HG03025 (cell line): Measurements from ENCODE around the gene PATJ.
"Not testable (repeated sequence)": the region's sequence is repeated elsewhere in the genome, so short reads cannot be mapped to it uniquely, and the experiment has no call there.

ENCODE experiments used
- ATAC-seq: cut with Tn5 transposase; IDR thresholded peaks from one replicate; pipeline ENCODE4 v1.9.1; 2021; ENCODE audit warnings: mild to moderate bottlenecking, moderate library complexity; ENCODE audit not compliant: unreplicated experiment, low FRiP score

The PATJ gene

GRCh38 chr1:61936839-61937238 is 194.6 kb downstream of the PATJ start:
- ATAC-seq, result no peak

- no peak for ATAC-seq
Measured at GRCh38 chr1:61941794-61942193, 199.5 kb downstream of the PATJ start.

- ATAC-seq, result no peak
Measured at GRCh38 chr1:61942856-61943255, 200.6 kb downstream of the PATJ start.

DNA sequence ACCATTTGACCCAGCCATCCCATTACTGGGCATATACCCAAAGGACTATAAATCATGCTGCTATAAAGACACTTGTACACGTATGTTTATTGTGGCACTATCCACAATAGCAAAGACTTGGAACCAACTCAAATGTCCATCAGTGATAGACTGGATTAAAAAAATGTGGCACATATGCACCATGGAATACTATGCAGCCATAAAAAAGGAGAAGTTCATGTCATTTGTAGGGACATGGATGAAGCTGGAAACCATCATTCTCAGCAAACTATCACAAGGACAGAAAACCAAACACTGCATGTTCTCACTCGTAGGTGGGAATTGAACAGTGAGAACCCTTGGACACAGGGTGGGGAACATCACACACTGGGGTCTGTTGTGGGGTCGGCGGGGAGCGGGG is 206.4 kb downstream of the PATJ start:
- ATAC-seq, result not testable (repeated sequence)

GRCh38 chr1:61950418-61950817 is 208.1 kb downstream of the PATJ start:
- no peak for ATAC-seq

GRCh38 chr1:61951731-61952580 is 209.7 kb downstream of the PATJ start:
- no peak for ATAC-seq

DNA sequence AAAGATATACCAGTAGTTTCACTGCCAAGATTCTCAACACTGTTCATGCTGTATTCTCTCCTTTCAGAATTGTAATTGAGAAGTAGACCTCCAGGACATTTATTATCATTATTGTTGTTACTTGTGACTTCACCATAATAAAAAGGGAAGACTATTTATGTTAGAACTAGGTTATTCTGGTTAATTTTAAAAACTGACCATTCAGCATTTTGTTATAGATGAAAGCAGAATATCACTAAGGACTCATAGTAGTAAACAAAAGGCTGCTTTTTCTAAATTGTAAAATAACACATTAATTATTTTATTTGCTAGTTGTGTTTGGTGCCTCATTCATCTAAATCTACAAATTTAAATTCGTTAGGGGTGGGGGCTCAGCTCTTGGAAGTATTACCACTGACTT is 210.4 kb downstream of the PATJ start:
- no peak for ATAC-seq

GRCh38 chr1:61953076-61953789 is 211.0 kb downstream of the PATJ start:
- no peak for ATAC-seq

GRCh38 chr1:61953790-61954150 is 211.5 kb downstream of the PATJ start:
- no peak for ATAC-seq

- ATAC-seq, result no peak
Measured at GRCh38 chr1:61955261-61955660, 213.0 kb downstream of the PATJ start.

GRCh38 chr1:61956016-61956645 is 213.9 kb downstream of the PATJ start:
- ATAC-seq, result no peak

GRCh38 chr1:61956784-61957183 is 214.5 kb downstream of the PATJ start:
- ATAC-seq, result no peak

GRCh38 chr1:61961009-61961408 is 218.7 kb downstream of the PATJ start:
- no peak for ATAC-seq

GRCh38 chr1:61962631-61963030 is 220.4 kb downstream of the PATJ start:
- ATAC-seq, result no peak

DNA sequence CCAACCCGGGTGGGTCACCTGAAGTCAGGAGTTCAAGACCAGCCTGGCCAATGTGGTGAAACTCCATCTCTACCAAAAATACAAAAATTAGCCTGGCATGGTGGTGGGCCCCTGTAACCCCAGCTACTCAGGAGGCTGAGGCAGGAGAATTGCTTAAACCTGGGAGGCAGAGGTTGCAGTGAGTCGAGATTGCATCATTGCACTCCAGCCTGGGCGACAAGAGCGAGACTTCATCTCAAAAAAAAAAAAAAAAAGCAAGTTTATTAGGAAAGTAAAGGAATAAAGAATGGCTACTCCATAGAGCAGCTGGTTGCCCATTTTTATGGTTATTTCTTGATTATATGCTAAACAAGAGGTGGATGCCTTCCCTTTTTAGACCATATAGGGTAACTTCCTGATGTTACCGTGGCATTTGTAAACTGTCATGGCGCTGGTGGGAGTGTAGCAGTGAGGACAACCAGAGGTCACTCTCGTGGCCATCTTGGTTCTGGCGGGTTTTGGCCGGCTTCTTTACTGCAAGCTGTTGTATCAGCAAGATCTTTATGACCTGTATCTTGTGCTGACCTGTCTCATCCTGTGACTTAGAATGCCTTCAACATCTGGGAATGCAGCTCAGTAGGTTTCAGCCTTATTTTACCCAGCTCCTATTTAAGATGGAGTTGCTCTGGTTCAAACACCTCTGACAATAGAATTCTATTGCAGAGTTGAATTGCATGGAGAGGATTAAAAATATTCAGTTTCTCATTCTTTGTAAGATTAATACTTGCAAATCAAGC is 224.4 kb downstream of the PATJ start:
- ATAC-seq, result not testable (repeated sequence)

GRCh38 chr1:61967750-61968149 is 225.5 kb downstream of the PATJ start:
- no peak for ATAC-seq

DNA sequence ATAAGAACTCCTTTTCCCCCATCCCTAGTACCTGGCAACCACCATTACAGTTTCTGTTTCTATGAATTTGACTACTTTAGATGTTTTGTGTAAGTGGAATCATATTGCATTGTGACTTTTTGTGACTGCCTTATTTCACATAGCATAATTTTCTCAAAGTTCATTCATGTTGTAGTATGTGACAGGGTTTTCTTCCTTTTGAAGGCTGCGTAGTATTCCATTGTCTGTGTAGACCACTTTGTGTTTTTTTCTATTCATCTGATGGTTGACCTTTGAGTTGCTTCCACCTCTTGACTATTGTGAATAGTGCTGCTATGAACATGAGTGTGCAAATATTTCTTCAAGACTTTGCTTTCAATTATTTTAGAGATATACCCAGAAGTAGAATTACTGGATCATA is 226.6 kb downstream of the PATJ start:
- ATAC-seq, result no peak

GRCh38 chr1:61973100-61973837 is 231.0 kb downstream of the PATJ start:
- no peak for ATAC-seq

DNA sequence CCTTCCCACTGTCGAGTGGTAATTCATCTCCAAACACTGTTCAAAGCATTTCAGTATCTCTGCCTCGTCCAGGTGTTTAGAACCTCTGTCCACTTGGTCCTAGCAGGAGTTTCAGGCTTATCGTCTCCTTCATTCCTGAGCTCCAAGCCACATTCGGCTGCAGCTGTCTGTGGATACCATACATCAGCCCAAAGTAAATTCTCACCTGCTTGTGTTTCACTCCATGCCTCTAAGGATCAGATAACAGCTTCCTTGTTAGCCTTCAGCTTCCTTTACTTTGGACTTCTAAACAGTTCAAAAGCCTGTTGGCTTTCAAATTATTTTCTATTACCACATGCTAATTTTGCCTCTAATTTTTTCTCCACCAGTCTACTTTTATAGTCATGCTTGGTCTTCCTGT is 233.4 kb downstream of the PATJ start:
- ATAC-seq, result no peak

GRCh38 chr1:61976566-61976965 is 234.3 kb downstream of the PATJ start:
- no peak for ATAC-seq
